ENCODE data around the gene TTC21A.

- no peak for TF ChIP-seq USF2 (IDR thresholded peaks at IDR 0.05; ENCODE audit: borderline replicate concordance, low read depth, low read length)
- TF ChIP-seq SP1 (IDR thresholded peaks at IDR 0.05; ENCODE audit: low read depth, low read length) = no peak
- no peak for TF ChIP-seq CTCF (IDR thresholded peaks at IDR 0.05 in 2 of 3, conservative IDR thresholded peaks at IDR 0.05 in 1 of 3; ENCODE audit: control insufficient read depth in 2 of 3, extremely low read depth in 1 of 3, insufficient read depth in 1 of 3, low read depth in 3 of 3, low read length in 3 of 3)
- no peak for TF ChIP-seq CEBPB (IDR thresholded peaks at IDR 0.05; ENCODE audit: borderline replicate concordance in 1 of 2, low read depth in 2 of 2, low read length in 2 of 2)
- TF ChIP-seq CBFB (IDR thresholded peaks at IDR 0.05; ENCODE audit: low read depth) = no peak
- TF ChIP-seq SKIL (IDR thresholded peaks at IDR 0.05; ENCODE audit: low read depth, poor library complexity, severe bottlenecking) = no peak
- TF ChIP-seq MAX (IDR thresholded peaks at IDR 0.05; ENCODE audit: low read depth, low read length) = no peak
- TF ChIP-seq JUND (IDR thresholded peaks at IDR 0.05; ENCODE audit: low read depth, low read length) = no peak
- TF ChIP-seq CREB1 (IDR thresholded peaks at IDR 0.05; ENCODE audit: low read depth) = no peak
- TF ChIP-seq MXI1 (IDR thresholded peaks at IDR 0.05; ENCODE audit: low read depth, low read length) = no peak
Observed at GRCh38 chr3:39099242-39099641, 8.2 kb upstream of the TTC21A start.
